Measurements from ENCODE around the gene CX3CR1.
A peak's percentile ranks its signal among the peaks of the same experiment; 100 is the strongest.

CX3CR1 gene

DNA sequence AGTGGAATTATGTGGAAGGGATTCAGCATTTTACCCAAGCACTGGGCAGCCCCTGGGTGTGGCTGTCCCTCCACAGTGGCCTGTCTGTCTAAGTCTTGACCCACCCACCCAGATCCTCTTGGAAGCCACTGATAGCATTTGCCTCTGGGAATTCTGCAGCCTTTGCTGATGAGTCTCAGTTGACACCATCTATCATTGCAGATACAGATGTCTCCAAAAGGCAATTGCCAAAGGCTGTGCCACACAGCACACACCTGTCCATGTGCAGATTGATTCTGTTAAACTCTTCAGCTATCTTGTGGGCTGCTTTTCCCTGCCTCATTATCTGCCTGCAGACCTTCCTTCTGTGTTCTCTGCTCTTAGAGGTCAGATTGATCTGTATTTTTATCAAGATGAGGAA lies 18.1 kb downstream of the CX3CR1 start:
- Mint-ChIP-seq H3K9me3 (no peaks in the 10 kb centered on the region), H3K36me3 (ENCODE audit: low read depth) (no peaks in the 10 kb centered on the region), H3K4me1 (peaks cover 23% of the 10 kb centered on the region), H3K27me3 (ENCODE audit: low read depth) (no peaks in the 10 kb centered on the region), H3K4me3 (no peak overlapping the region), H3K27ac (no peak overlapping the region)
- TF ChIP-seq, protein P1, sequence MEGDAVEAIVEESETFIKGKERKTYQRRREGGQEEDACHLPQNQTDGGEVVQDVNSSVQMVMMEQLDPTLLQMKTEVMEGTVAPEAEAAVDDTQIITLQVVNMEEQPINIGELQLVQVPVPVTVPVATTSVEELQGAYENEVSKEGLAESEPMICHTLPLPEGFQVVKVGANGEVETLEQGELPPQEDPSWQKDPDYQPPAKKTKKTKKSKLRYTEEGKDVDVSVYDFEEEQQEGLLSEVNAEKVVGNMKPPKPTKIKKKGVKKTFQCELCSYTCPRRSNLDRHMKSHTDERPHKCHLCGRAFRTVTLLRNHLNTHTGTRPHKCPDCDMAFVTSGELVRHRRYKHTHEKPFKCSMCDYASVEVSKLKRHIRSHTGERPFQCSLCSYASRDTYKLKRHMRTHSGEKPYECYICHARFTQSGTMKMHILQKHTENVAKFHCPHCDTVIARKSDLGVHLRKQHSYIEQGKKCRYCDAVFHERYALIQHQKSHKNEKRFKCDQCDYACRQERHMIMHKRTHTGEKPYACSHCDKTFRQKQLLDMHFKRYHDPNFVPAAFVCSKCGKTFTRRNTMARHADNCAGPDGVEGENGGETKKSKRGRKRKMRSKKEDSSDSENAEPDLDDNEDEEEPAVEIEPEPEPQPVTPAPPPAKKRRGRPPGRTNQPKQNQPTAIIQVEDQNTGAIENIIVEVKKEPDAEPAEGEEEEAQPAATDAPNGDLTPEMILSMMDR (IDR thresholded peaks at IDR 0.05; ENCODE audit: unreplicated experiment in 3 of 3): no peak

GRCh38 chr3:39260957-39261356 lies 18.9 kb downstream of the CX3CR1 start:
- Mint-ChIP-seq H3K36me3 (ENCODE audit: low read depth) (no peaks in the 10 kb centered on the region), H3K9me3 (no peaks in the 10 kb centered on the region), H3K4me3 (no peak overlapping the region), H3K4me1 (peaks cover 21% of the 10 kb centered on the region), H3K27me3 (ENCODE audit: low read depth) (no peaks in the 10 kb centered on the region), H3K27ac (no peak overlapping the region)
- TF ChIP-seq, protein P1 (IDR thresholded peaks at IDR 0.05; ENCODE audit: unreplicated experiment in 3 of 3): no peak

GRCh38 chr3:39260318-39260717 lies 19.5 kb downstream of the CX3CR1 start:
- Mint-ChIP-seq H3K36me3 (ENCODE audit: low read depth) (no peaks in the 10 kb centered on the region), H3K27me3 (ENCODE audit: low read depth) (no peaks in the 10 kb centered on the region), H3K4me3 (no peak overlapping the region), H3K9me3 (no peaks in the 10 kb centered on the region), H3K4me1 (peaks cover 18% of the 10 kb centered on the region), H3K27ac (no peak overlapping the region)
- TF ChIP-seq, protein P1 (IDR thresholded peaks at IDR 0.05; ENCODE audit: unreplicated experiment in 3 of 3): no peak

DNA sequence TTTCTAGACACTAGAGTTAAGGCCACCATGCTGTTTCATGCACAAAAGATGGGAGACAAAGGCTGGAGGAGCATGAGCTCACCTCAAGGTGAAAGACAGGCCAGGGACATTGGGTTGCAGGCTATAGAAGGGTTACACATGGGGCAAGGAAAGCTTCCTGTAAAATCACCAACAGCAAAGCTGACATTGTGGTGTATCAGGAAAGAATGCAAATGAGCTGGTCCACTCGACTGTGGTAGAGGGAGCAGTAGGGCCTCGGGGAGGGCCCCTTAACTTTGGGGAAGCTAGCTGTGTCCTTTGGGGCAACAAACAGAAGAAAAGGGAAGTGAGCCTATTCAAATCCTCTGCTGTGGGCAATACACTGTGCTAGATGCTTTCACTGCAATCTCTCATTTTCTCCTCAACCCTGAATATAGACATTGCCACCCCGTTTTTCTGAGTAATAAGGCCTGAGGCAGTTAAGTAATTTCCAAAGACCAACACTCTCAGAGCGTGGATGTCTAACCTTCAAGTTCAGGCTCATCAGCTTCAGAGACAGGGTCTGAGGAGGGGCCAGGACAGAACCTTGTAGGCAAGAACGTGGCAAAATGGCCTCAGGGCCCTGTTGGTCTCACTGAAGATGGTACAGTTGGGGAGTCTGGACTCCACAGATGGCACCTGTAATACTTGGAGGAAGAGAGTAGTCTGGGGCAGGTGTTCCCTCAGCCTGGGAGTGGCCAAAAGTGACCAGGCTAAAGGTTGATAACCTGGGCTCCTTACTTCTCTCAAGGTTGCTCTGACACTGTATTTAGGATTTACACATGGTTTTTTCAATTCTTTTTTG lies 24.1 kb downstream of the CX3CR1 start:
- Mint-ChIP-seq H3K27me3 (ENCODE audit: low read depth) (peaks cover 8% of the 10 kb centered on the region), H3K9me3 (peaks cover 3% of the 10 kb centered on the region), H3K36me3 (ENCODE audit: low read depth) (no peaks in the 10 kb centered on the region), H3K4me1 (peaks cover 30% of the 10 kb centered on the region), H3K27ac (no peak overlapping the region), H3K4me3 (no peak overlapping the region)
- TF ChIP-seq, protein P1 (IDR thresholded peaks at IDR 0.05; ENCODE audit: unreplicated experiment in 3 of 3): no peak

- peaks cover 38% of the 10 kb centered on the region for H3K4me1 Mint-ChIP-seq
- peaks cover 13% of the 10 kb centered on the region for H3K27me3 Mint-ChIP-seq (ENCODE audit: low read depth)
- H3K9me3 Mint-ChIP-seq: peaks cover 3% of the 10 kb centered on the region
- TF ChIP-seq, protein P1 (IDR thresholded peaks at IDR 0.05; ENCODE audit: unreplicated experiment in 3 of 3): no peak
- H3K4me3 Mint-ChIP-seq: no peak overlapping the region
- H3K27ac Mint-ChIP-seq: peak overlapping the region in 1 of 3 experiments; percentile 42
- H3K36me3 Mint-ChIP-seq (ENCODE audit: low read depth): no peaks in the 10 kb centered on the region
Observed at GRCh38 chr3:39254806-39255449, 24.9 kb downstream of the CX3CR1 start.
